Transverse colon (tissue), 4 donors: ENCODE data around the gene ACP6. TPM values are rescaled to one million over a fixed set of nuclear protein-coding genes. Genes with fewer than 3 reads are reported as not detected.
"Not testable (repeated sequence)": the region's sequence is repeated elsewhere in the genome, so short reads cannot be mapped to it uniquely, and the experiment has no call there.

Experiments
- DNase-seq: peaks from one replicate; pipeline ENCODE4 v3.0.0-alpha.2; 2019
- H3K27ac ChIP-seq, 4 donors: fragments of 200-600 bp; sonication (generic); 2 replicates each; pipeline ENCODE4 v1.5.1; 2016 to 2018; ENCODE audit warnings: inconsistent platforms in 4 of 4
- H3K27me3 ChIP-seq: fragments of 200-600 bp; sonication (generic); 2 replicates; pipeline ENCODE4 v1.5.1; 2017; ENCODE audit warnings: inconsistent platforms
- H3K36me3 ChIP-seq, 4 donors: fragments of 200-600 bp; sonication (generic); 2 replicates each; pipeline ENCODE4 v1.5.1; 2017 to 2019; ENCODE audit warnings: inconsistent platforms in 4 of 4
- H3K4me1 ChIP-seq, 4 donors: fragments of 200-600 bp; sonication (generic); 2 replicates each; pipeline ENCODE4 v1.5.1; 2017 to 2020; ENCODE audit warnings: inconsistent platforms in 4 of 4
- H3K4me3 ChIP-seq, 4 donors: fragments of 200-600 bp; sonication (generic); 1 replicate in 1 of 4; 2 replicates in 3 of 4; pipeline versions ENCODE4 v1.5.1 to v1.6.1; 2017 to 2019; ENCODE audit warnings: inconsistent platforms in 4 of 4
- H3K9me3 ChIP-seq, 2 donors: fragments of 200-600 bp; sonication (generic); 2 replicates each; pipeline ENCODE4 v1.5.1; 2017 to 2019; ENCODE audit warnings: inconsistent platforms in 2 of 2
- EP300 ChIP-seq: sonication (generic); formaldehyde crosslinking; IDR thresholded peaks from one replicate; pipeline ENCODE4 v1.6.1; 2017; ENCODE audit warnings: antibody characterized with exemption, low read depth
- POLR2A ChIP-seq: fragments of 450-650 bp; IDR thresholded peaks from one replicate; pipeline ENCODE4 v1.6.1; 2016; ENCODE audit warnings: antibody characterized with exemption, mild to moderate bottlenecking, moderate library complexity
- POLR2AphosphoS5 ChIP-seq, 3 donors: sonication (generic); formaldehyde crosslinking; IDR thresholded peaks; one replicate each; pipeline ENCODE4 v1.6.1; 2016; ENCODE audit warnings: antibody characterized with exemption in 3 of 3
- WGBS, 2 donors: methylation state at CpG; one replicate each; pipeline ENCODE4 v1.1.5; 2018; ENCODE audit warnings: low coverage in 1 of 2; 5-methylcytosine and 5-hydroxymethylcytosine counted together
- in situ Hi-C, 4 donors: fragments of 200-750 bp; cut with MboI; loops; one replicate each; pipeline versions ENCODE4 v1.15.0 to v1.15.1; 2017; ENCODE audit warnings: low sequenced_read_pairs in 3 of 4, low pct_ligation_motif_present in 1 of 4, low pct_unique_long_range_greater_than_20kb in 1 of 4
- intact Hi-C: fragments of 100-400 bp; cut with DNase I; formaldehyde crosslinking; loops from one replicate; pipeline ENCODE4 v1.15.1; 2023; ENCODE audit warnings: low total_unique reads
- total RNA-seq, 4 donors: library from RNA; depleted of rRNA; stranded (reverse); fragments of >200 nt; gene quantifications; one replicate each; pipeline ENCODE4 v1.1.0, GENCODE V29; 2016
- TF ChIP-seq, protein P1 (sequence below), 5 experiments: fragments of 200-600 bp in 3 of 5; fragments of 450-650 bp in 2 of 5; sonication (generic) in 3 of 5; IDR thresholded peaks; 1 replicate in 2 of 5; 2 replicates in 3 of 5; pipeline ENCODE4 v1.5.1; 2016 to 2017; ENCODE audit warnings: antibody characterized with exemption in 5 of 5, inconsistent platforms in 3 of 5, mild to moderate bottlenecking in 2 of 5, moderate library complexity in 1 of 5

The ACP6 gene
- total RNA-seq, 4 donors from 2014 or later = 7.5 to 25.7 (median 19.9) TPM

DNA sequence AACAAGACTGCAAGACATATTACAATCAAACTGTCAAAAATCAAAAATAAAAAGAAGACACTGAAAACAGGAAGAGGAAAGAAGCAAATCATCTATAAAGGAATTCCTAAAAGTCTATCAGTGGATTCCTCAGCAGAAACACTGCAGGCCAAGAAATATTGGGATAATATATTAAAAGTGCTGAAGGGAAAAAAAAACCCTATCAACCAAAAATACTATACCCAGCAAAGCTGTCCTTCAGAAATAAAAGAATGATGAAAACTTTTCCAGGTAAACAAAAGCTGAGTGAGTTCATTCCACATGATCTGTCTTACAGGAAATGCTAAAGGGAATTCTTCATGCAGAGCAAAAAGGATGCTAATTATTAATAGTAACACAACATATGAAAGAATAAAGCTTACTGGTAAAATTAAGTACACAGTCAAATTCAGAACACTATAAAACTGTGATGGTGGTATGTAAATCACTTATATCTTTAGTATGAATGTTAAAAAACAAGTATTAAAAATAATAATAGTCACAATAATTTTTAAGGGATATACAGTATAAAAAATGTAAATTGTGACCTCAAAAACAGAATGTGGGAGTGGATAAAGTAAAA lies 12.9 kb upstream of the ACP6 start:
- TF ChIP-seq EP300 = no peak
- TF ChIP-seq, protein P1, sequence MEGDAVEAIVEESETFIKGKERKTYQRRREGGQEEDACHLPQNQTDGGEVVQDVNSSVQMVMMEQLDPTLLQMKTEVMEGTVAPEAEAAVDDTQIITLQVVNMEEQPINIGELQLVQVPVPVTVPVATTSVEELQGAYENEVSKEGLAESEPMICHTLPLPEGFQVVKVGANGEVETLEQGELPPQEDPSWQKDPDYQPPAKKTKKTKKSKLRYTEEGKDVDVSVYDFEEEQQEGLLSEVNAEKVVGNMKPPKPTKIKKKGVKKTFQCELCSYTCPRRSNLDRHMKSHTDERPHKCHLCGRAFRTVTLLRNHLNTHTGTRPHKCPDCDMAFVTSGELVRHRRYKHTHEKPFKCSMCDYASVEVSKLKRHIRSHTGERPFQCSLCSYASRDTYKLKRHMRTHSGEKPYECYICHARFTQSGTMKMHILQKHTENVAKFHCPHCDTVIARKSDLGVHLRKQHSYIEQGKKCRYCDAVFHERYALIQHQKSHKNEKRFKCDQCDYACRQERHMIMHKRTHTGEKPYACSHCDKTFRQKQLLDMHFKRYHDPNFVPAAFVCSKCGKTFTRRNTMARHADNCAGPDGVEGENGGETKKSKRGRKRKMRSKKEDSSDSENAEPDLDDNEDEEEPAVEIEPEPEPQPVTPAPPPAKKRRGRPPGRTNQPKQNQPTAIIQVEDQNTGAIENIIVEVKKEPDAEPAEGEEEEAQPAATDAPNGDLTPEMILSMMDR (IDR thresholded peaks at IDR 0.05) = no peak
- no peak for TF ChIP-seq POLR2AphosphoS5 (IDR thresholded peaks at IDR 0.05)
- TF ChIP-seq POLR2A = no peak
- Histone ChIP-seq H3K4me3 (no peak overlapping the region), H3K9me3 (peaks cover 9 to 13% of the 10 kb centered on the region in 2 donors), H3K4me1 (no peaks in the 10 kb centered on the region), H3K36me3 (no peaks in the 10 kb centered on the region), H3K27ac (no peak overlapping the region), H3K27me3 (no peaks in the 10 kb centered on the region)
- no peak for DNase-seq
- in situ Hi-C loops (no loop called here), intact Hi-C loops (no loop called here)

DNA sequence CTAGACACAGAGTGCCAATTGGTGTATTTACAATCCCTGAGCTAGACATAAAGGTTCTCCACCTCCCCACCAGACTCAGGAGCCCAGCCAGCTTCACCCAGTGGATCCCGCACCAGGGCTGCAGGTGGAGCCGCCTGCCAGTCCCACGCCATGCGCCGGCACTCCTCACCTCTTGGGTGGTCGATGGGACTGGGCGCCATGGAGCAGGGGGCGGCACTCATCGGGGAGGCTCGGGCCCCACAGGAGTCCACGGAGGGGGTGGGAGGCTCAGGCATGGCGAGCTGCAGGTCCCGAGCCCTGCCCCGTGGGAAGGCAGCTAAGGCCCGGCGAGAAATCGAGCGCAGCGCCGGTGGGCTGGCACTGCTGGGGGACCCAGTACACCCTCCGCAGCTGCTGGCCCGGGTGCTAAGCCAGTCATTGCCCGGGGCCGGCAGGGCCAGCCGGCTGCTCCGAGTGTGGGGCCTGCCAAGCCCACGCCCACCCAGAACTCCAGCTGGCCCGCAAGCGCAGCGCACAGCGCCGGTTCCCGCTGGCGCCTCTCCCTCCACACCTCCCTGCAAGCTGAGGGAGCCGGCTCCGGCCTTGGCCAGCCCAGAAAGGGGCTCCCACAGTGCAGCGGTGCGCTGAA lies 10.4 kb upstream of the ACP6 start:
- 97 to 100% methylated on average over 1 to 33 of the region's 38 CpGs for WGBS, 2 donors

DNA sequence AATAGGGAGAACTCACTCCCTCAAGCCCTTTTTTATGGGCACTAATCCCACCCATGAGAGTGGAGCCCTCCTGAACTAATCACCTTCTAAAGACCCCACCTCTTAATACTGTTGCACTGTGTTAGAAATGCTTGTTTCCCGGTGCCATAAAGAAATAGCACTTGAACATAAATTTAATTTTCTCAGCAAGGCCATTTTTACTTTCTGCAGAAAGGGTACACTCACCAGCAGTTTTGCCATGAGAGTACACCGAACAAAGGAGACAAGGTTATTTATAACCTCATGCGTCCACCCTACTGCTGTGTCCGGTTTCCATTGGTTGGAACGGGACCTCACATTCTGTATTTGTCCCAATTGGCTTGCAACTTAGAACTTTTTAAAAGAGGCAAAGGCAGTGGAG lies 7.4 kb upstream of the ACP6 start:
- H3K36me3 ChIP-seq, intact Hi-C loops, H3K27me3 ChIP-seq, DNase-seq, H3K27ac ChIP-seq, H3K4me1 ChIP-seq, in situ Hi-C loops, H3K4me3 ChIP-seq: not testable (repeated sequence)
- 95 to 96% methylated on average over 5 of the region's 5 CpGs for WGBS, 2 donors
- H3K9me3 ChIP-seq = peaks cover 5 to 16% of the 10 kb centered on the region in 2 donors

More for the DNA sequence above, 10.4 kb upstream of the ACP6 start:
- H3K4me3 ChIP-seq, DNase-seq, intact Hi-C loops, H3K27ac ChIP-seq, in situ Hi-C loops, H3K36me3 ChIP-seq, H3K27me3 ChIP-seq, H3K4me1 ChIP-seq: not testable (repeated sequence)
- H3K9me3 ChIP-seq = peaks cover 13 to 23% of the 10 kb centered on the region in 2 donors

DNA sequence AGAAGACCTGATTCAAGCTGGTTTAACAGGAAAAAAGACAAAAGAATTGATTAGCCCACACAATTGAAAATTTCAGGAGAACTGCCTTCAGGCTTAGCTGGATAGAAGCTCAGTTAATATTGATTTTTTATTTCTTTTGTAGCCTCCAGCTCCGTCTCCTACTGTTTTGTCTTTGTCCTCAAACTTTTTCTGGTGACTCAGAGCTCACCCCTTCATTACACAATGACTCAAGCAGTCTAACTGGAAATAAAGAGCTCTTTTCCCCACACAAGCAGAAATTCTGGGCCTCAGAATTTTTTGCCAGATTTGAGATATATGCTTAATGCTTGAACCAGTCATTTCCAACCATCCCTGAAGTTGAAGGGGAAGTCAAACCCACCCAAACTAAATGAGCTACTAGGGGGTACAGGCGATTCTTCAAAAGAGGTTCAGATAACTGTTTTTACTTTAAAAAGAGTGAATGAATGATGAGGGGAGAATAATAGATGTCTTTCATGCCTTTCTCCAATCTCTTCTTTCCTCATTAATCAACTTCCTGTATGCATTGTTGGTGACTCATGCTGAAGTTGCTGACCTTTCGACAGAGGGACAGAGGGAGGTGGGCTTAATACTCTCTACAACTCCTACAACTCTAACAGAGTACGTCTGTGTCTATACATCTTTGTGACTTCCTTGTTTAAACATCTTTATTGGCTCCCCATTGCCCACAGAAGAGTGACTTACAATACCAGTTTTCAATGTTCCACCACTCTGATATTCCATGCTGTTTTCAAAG lies 6.2 kb upstream of the ACP6 start:
- Histone ChIP-seq H3K36me3 (no peaks in the 10 kb centered on the region), H3K27me3 (no peaks in the 10 kb centered on the region), H3K9me3 (peaks cover 0 to 14% of the 10 kb centered on the region in 2 donors), H3K4me3 (no peak overlapping the region), H3K27ac (no peak overlapping the region), H3K4me1 (no peaks in the 10 kb centered on the region)
- TF ChIP-seq POLR2AphosphoS5 (IDR thresholded peaks at IDR 0.05) (no peak), POLR2A (no peak), EP300 (no peak)
- TF ChIP-seq, protein P1 (IDR thresholded peaks at IDR 0.05) = no peak
- DNase-seq = no peak
- in situ Hi-C loops (no loop called here), intact Hi-C loops (no loop called here)
- 51 to 65% methylated on average over 3 to 4 of the region's 4 CpGs for WGBS, 2 donors

DNA sequence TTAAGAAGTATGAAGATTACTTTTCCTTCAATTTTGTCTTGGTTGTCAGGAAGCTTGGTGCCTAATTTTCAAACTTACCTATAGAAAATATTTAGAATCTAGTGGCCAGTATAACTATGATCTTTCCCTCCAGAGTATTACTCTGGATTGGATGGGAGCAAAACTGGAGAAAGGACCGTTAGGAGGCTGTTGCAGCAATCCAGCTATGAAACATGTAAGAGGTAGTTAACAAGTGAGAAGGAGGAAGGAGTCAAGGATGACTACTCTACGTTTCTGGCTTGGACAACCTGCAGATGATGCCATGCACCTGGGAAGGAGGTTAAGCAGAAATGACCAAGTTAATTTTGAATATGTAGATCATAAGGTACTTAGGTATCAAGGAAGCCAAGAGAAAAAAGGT lies 3.5 kb upstream of the ACP6 start:
- Histone ChIP-seq H3K4me1 (peaks cover under 1 to 6% (median 4%) of the 10 kb centered on the region in 4 donors), H3K27ac (no peak overlapping the region), H3K36me3 (no peaks in the 10 kb centered on the region), H3K9me3 (peaks cover 0 to 14% of the 10 kb centered on the region in 2 donors), H3K4me3 (no peak overlapping the region), H3K27me3 (no peaks in the 10 kb centered on the region)
- no peak for DNase-seq
- no peak for TF ChIP-seq POLR2AphosphoS5 (IDR thresholded peaks at IDR 0.05)
- in situ Hi-C loops = no loop called here
- intact Hi-C loops = no loop called here
- WGBS, 2 donors = 24 to 37% methylated on average over 2 of the region's 2 CpGs
